HG02973 (cell line): ENCODE measurements around the gene REV3L.
"Not testable (repeated sequence)": the region's sequence is repeated elsewhere in the genome, so short reads cannot be mapped to it uniquely, and the experiment has no call there.

Source experiments
- ATAC-seq: cut with Tn5 transposase; IDR thresholded peaks from one replicate; pipeline ENCODE4 v1.9.1; 2021; ENCODE audit warnings: moderate library complexity; ENCODE audit not compliant: unreplicated experiment

The REV3L gene

GRCh38 chr6:111482959-111483735 is at the start of gene REV3L:
Gene REV3L, minus strand, starts transcription at chr6:111483218. Its CDS starts 330 bp downstream, at chr6:111482888.
- ATAC-seq, result peak; percentile 24

- no peak for ATAC-seq
These were observed 48.2 kb upstream of the REV3L start for GRCh38 chr6:111531185-111531584.

- no peak for ATAC-seq
These were observed 47.6 kb upstream of the REV3L start for GRCh38 chr6:111530667-111531066.

- ATAC-seq, result no peak
These were observed 47.2 kb upstream of the REV3L start for GRCh38 chr6:111530218-111530617.

GRCh38 chr6:111527367-111527766 is 44.3 kb upstream of the REV3L start:
- ATAC-seq, result no peak

- no peak for ATAC-seq
These were observed 41.7 kb upstream of the REV3L start for GRCh38 chr6:111524735-111525134.

GRCh38 chr6:111524252-111524651 is 41.2 kb upstream of the REV3L start:
- no peak for ATAC-seq

- no peak for ATAC-seq
These were observed 40.6 kb upstream of the REV3L start for GRCh38 chr6:111523484-111524167.

GRCh38 chr6:111522393-111523020 is 39.5 kb upstream of the REV3L start:
- no peak for ATAC-seq

GRCh38 chr6:111521497-111522270 is 38.7 kb upstream of the REV3L start:
- no peak for ATAC-seq

- no peak for ATAC-seq
These were observed 37.5 kb upstream of the REV3L start for GRCh38 chr6:111520524-111520923.

GRCh38 chr6:111517965-111518364 is 34.9 kb upstream of the REV3L start:
- ATAC-seq, result no peak

GRCh38 chr6:111515259-111515658 is 32.2 kb upstream of the REV3L start:
- ATAC-seq, result no peak

GRCh38 chr6:111514531-111514930 is 31.5 kb upstream of the REV3L start:
- ATAC-seq, result not testable (repeated sequence)

- not testable (repeated sequence) for ATAC-seq
These were observed 24.2 kb upstream of the REV3L start for GRCh38 chr6:111507219-111507618.

GRCh38 chr6:111505498-111505897 is 22.5 kb upstream of the REV3L start:
- not testable (repeated sequence) for ATAC-seq

GRCh38 chr6:111503660-111504059 is 20.6 kb upstream of the REV3L start:
- no peak for ATAC-seq

- ATAC-seq, result no peak
These were observed 20.2 kb upstream of the REV3L start for GRCh38 chr6:111503194-111503593.

- no peak for ATAC-seq
These were observed 19.1 kb upstream of the REV3L start for GRCh38 chr6:111502154-111502553.

- ATAC-seq, result no peak
These were observed 16.3 kb upstream of the REV3L start for GRCh38 chr6:111499269-111499793.
